Activated CD4-positive, CD25-positive, alpha-beta regulatory T cell treated with anti-CD3 and anti-CD28 coated beads, Interleukin-2, amount 50 U/mL, for 16 hours (primary cell): Measurements from ENCODE around the gene SLC38A2.

Experiments
- DNase-seq: peaks from one replicate; pipeline ENCODE4 v3.0.0-alpha.2; 2020; ENCODE audit warnings: low read depth, low spot score

The SLC38A2 gene

GRCh38 chr12:46376579-46376978 is 4.0 kb upstream of the SLC38A2 start:
- no peak for DNase-seq

GRCh38 chr12:46374711-46375110 is 2.1 kb upstream of the SLC38A2 start:
- DNase-seq: no peak

GRCh38 chr12:46374310-46374709 is 1.7 kb upstream of the SLC38A2 start:
- DNase-seq: no peak

- no peak for DNase-seq
These were observed 1.0 kb upstream of the SLC38A2 start for GRCh38 chr12:46373301-46374296.

GRCh38 chr12:46371718-46372543 is 642 bp downstream of the SLC38A2 start:
- DNase-seq: peak; percentile 27

DNA sequence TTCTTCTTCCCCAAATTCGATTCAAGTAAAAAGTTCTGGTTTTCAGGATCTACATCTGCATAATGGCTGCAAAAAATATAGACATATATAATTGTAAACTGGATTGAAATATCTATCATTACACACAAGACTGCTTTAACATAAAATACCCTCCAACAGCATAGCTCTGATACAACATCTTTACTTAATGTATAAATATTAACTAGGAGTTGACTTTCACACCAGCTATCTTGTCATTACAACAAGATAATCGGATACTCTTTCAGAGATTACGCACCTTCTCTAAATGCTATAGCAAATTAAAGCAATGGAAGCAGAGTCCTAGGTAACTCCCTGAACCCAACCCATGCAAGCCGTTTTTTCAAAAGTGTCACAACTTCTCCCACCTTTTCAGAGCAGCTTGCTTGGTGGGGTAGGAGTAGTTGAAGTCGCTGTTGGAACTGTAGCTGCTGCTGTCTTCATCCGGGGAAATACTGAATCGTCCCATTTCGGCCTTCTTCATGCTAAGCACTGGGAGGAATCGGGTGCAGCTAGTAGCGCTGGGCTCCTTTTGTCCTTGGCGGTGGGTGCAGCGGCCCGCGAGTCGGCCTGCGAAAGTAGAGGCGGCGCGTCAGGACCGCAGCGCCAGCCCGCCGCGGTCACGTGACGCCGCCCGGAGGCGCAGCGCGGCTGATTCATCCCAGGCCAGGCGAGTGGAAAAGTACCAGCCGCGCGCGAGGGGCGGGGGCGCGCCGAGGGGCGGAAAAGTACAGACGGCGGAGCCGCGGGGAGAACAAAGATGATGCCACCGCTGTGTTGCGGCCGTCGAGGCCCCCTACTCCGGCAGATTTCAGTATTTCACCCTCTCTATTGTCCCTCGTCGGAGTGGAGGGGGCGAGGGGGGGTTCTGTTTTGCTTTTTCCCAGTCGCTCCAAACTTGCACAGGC is 1.5 kb downstream of the SLC38A2 start:
- peak; percentile 87 for DNase-seq

DNA sequence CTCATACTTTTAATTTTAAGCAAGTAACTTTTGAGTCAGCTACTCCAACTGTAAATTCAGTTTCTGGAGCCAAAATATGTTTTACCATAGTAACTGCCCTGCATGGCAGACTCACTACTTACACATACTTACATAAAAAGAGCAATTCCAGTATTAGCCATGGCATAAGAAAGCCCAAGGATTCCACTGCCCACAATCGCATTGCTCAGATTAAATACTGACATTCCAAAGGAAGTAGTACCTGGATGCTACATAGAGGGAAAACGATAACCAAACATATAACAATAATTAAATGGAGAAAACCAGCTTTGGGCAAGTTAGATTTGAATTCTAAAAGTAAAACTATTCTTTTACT is 2.2 kb downstream of the SLC38A2 start:
- no peak for DNase-seq

GRCh38 chr12:46369474-46370379 is 2.8 kb downstream of the SLC38A2 start:
- DNase-seq: no peak

- no peak for DNase-seq
These were observed 3.5 kb downstream of the SLC38A2 start for GRCh38 chr12:46369095-46369473.

GRCh38 chr12:46368684-46369083 is 3.9 kb downstream of the SLC38A2 start:
- no peak for DNase-seq

GRCh38 chr12:46368138-46368537 is 4.4 kb downstream of the SLC38A2 start:
- DNase-seq: no peak

GRCh38 chr12:46367351-46368029 is 5.1 kb downstream of the SLC38A2 start:
- no peak for DNase-seq

DNA sequence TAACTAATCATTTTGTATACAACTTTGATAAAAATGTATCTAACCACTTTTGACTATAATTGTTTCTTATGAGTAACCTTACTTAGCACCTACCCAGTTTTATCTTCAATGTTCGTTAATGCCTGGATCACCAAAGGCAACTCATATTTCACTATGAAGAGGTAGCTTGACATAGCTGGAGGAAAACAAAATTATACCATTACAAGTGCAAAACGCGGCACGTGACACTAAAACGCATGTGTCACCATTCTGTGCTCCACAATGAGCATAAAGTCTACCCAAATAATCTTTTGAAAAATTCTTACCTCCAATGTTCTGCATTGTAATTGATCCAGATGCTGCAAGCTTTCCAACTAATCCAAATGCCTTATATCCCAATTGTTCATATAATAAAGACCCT is 5.8 kb downstream of the SLC38A2 start:
- DNase-seq: no peak

DNA sequence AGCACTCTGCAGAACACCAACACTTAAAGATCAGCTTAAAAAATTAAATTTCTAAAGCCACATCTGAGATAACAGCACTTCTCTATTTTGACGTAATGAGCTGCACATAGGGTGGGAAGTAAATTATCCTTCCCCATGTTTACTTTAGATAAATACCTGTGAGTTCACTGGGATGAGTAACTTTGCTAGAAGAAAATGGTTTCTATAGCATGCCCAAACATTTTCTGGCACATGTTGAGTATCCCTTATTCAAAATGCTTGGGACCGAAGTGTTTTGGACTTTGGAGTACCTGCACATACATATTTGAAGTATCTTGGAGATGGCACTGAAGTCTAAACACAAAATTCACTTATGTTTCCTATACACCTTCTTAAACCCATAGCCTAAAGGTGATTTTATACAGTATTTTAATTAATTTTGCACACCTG is 6.6 kb downstream of the SLC38A2 start:
- no peak for DNase-seq

GRCh38 chr12:46364777-46365580 is 7.6 kb downstream of the SLC38A2 start:
- DNase-seq: no peak

- DNase-seq: no peak
These were observed 8.3 kb downstream of the SLC38A2 start for GRCh38 chr12:46364300-46364696.

GRCh38 chr12:46363582-46364299 is 8.8 kb downstream of the SLC38A2 start:
- DNase-seq: no peak

DNA sequence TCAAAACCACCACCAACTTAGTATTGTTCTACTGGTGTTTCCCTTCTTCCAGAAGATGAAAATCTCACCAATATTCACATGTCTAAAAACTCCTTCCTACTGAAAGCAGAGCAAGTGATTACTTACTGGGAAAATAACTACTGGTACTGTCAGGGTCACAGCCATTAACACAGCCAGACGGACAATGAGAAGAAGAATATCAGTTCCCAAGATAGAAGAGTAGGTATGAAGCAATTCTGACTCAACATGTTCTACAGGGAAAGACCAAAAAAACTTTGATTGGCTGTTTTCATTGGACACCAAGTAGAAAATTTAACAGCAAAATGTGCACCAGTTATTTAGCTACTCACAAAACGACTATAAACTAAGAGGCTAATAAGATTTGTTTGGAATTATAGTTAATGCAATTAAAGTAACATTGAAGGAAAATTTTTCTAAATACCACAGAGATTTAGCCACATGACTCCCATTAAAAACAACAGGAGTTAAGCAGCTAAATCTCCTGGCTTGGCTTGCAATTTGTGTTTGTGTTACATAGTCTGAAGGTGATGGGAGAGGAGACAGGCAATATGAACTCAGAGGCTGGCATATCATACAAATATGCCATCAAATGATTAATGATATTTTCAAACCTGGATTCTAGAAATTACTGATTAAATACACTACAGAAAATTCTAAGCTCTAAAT is 9.5 kb downstream of the SLC38A2 start:
- no peak for DNase-seq
